Fibroblast of peridontal ligament (primary cell): Measurements from ENCODE around the gene HSPA1A.
"Not testable (repeated sequence)": the region's sequence is repeated elsewhere in the genome, so short reads cannot be mapped to it uniquely, and the experiment has no call there.

Experiments
- DNase-seq: peaks from one replicate; pipeline ENCODE4 v3.0.0-alpha.2; 2010; ENCODE audit errors: extremely low read depth

Gene HSPA1A

DNA sequence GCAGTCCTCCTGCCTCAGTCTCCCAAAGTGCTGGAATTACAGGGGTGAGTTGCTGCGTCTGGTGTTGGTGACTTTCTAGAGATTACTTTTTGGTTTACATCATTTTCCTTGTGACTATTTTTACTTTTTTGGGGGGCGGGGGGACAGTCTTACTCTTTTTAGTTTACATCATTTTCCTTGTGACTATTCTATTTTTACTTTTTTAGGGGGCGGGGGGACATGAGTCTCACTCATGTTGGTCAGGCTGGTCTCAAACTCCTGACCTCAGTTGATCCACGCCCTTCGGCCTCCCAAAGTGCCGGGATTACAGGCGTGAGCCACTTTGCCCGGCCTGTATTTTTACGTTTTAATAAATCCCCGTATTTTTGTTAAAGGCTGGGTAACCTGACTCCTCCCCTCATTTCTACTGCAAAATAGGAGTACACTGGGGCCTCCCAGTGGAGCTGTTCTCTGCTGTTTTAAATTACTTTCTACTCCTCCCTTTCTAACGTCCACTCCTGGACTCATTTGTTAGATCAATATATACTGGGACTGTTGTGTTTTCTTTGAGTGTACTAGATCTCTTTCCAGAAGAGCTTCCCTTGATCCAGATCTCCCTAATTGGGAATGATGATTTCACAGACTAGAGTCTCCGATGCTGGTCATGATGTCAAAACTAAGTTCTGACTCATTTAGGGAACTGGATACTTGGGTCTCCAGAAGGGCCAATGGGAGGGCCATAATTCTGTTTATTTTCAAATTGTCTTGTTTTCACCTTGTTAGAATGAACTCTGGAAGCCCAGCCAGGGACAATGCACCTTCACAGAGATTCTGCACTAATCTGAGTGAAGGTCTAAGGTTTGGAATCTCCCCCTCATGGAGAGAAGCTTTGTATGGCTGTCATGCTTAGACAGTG, 21.4 kb downstream of the HSPA1A start:
- peak; percentile 71 for DNase-seq

DNA sequence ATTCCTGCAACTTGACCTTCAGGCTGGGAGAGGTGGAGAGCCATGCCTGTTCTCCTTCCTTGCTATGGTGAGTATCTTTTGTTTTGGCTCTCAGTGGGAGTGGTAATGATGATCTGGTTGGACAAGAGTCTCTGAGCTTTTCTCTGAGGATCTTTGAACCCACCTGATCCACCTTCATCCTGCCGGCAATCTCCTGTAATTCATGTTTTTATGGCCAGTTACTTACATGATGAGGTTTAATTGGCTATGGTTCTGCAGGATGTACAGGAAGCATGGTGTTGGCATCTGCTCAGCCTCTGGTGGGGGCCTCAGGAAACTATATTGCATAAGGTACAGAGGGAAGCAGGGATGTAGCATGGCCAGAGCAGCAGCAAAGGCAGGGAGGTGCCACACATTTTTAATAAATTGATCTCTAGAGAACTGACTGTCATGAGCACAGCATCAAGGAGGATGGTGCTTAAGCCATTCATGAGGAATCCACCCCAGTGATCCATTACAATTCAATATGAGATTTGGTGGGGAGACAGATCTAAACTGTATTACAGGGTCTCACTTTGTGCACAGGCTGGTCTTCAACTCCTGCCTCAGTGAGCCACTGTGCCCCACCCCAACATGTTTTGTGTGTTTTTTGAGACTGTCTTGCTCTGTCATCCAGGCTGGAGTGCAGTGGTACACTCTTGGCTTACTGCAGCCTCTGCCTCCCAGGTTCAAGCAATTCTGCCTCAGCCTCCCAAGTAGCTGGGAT, 22.2 kb downstream of the HSPA1A start:
- no peak for DNase-seq

DNA sequence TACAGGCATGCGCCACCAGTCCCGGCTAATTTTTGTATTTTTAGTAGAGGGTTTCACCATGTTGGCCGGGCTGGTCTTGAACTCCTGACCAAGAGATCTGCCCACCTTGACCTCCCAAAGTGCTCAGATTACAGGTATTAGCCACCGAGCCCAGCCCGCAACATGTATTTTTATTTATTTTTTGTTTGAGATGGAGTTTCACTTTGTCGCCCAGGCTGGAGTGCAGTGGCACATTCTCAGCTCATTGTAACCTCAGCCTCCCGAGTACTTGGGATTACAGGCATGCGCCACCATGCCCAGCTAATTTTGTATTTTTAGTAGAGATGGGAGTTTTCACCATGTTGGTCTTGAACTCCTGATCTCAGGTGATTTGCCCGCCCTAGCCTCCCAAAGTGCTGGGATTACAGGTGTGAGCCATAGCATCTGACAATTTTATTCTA, 22.8 kb downstream of the HSPA1A start:
- not testable (repeated sequence) for DNase-seq

DNA sequence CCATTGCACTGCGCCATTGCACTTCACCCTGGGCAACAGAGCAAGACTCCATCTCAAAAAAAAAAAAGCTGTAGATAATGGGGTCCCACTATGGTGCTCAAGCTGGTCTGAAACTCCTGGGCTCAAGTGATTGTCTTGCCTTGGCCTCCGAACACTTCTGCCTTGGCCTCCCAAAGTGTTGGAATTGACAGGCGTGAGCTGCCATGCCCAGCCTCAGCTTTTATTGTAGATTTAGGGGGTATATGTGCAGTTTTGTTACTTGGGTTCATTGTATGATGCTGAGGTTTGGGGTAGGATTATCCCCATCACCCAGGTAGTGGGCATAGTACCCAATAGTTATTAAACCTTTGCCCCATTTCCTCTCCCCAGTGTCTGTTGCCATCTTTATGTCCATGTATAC, 23.6 kb downstream of the HSPA1A start:
- no peak for DNase-seq

DNA sequence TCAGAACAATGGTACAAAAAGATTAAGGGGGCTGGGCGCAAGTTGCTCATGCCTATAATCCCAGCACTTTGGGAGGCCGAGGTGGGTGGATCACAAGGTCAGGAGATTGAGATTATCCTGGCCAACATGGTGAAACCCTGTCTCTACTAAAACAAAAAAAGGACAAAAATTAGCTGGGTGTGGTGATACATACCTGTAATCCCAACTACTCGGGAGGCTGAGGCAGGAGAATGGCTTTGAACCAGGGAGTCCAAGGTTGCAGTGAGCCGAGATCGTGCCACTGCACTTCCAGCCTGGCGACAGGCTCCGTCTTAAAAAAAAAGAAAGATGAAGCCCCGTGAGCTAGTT, 24.4 kb downstream of the HSPA1A start:
- DNase-seq = not testable (repeated sequence)

DNA sequence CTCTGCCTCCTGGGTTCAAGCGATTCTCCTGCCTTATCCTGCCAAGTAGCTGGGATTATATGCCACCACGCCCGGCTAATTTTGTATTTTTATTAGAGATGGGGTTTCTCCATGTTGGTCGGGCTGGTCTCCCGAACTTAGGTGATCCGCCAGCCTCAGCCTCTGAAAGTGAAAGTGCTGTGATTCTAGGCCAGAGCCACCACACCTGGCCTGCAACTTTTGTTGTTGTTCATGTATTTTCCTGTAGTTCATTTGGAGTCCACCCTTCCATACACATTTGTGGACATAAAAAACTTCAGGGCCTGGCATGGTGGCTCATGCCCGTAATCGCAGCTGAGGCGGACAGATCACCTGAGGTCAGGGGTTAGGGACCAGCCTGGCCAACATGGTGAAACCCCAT, 26.7 kb downstream of the HSPA1A start:
- DNase-seq = no peak

DNA sequence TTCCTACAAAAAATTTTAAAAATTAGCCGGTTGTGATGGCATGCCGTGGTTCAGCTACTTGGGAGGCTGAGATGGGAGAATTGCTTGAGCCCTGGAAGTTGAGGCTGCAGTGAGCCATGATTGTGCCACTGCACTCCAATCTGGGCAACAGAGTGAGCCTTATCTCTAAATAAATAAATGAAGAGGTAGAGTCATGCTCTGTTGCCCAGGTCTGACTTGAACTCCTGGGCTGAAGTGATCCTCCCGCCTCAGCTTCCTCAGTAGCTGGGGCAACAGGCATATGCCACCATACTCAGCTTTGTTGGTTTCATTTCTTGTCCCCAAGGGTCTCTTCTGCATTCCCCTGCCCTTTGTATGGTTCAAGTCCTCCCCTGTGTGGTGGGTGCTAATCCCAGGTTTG, 29.2 kb downstream of the HSPA1A start:
- no peak for DNase-seq

DNA sequence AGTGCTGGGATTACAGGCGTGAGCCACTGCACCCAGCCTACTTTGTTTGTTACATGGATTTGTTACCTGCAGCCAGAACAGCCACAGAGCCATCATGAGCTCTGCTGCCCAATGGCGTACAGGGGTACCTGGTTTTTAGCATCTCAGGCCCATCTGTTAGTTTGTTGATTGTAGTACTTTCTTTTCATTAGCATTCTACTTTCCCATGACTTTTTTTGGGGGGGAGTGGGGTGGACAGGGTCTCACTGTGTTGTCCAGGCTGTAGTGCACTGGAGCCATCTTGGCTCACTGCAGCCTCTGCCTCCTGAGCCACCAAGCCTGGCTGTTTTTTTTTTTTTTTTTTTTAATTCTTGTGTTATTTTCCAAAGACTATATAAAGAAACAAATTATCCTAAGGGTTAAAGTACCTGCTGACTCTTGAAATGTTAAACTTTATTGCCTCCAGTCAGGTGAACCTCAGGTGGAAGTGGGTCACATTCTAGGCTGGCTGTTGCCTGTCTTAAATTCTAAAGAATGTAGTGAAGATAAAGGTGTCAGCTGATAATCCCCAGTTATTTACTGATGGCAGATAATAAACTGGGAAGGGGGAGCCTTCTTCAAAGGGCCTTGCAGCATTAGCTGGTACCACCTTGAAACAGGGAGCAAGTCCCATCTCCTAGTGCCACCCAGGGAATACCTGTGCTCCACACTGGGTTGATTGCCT, 32.1 kb downstream of the HSPA1A start:
- no peak for DNase-seq

DNA sequence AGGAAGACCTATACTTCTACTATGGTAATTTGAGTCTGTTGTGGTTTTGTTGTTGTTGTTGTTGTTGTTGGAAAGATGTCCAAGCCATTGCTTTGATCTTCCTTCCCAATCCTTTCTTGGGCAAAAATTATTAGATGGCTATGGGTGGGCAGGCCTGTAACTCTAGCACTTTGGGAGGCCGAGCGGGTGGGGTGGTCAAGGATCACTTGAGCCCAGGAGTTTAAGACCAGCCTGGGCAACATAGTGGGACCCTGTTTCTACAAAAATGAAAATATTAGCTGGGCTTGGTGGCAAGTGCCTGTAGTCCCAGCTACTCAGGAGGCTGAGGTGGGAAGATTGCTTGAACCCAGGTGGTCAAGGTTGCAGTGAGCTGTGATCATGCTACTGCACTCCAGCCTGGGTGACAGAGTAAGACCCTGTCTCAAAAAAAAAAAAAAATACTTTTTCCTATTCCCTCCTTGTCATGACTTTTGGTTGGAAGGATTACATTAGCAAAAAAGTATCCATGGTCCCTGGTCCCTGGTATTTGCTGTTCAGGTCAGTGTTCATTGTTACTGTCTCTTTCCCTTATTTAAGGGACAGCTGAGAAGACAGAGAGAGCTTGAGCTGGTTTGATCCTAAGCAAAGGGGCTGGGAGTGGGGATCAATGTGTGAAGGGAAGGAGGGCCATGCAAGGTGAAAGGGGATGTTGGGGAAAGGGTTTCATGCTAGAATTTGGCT, 35.6 kb downstream of the HSPA1A start:
- no peak for DNase-seq

DNA sequence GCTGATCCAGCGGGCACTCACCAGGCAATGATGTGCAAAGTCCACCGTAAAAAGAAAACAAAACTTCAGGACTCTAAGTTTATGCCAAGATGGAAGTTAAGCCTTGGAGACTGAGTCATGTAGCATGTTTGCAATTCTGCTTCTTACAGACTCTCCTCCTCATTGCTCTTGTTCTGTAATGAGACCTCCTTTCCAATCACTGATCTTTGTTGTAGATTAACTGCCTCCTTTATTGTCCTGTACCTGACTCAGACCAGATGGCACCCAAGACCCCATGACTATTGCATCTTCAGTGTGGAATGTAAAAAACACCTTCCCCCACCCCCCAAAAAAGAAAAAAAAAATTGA, 36.1 kb downstream of the HSPA1A start:
- peak; percentile 45 for DNase-seq

DNA sequence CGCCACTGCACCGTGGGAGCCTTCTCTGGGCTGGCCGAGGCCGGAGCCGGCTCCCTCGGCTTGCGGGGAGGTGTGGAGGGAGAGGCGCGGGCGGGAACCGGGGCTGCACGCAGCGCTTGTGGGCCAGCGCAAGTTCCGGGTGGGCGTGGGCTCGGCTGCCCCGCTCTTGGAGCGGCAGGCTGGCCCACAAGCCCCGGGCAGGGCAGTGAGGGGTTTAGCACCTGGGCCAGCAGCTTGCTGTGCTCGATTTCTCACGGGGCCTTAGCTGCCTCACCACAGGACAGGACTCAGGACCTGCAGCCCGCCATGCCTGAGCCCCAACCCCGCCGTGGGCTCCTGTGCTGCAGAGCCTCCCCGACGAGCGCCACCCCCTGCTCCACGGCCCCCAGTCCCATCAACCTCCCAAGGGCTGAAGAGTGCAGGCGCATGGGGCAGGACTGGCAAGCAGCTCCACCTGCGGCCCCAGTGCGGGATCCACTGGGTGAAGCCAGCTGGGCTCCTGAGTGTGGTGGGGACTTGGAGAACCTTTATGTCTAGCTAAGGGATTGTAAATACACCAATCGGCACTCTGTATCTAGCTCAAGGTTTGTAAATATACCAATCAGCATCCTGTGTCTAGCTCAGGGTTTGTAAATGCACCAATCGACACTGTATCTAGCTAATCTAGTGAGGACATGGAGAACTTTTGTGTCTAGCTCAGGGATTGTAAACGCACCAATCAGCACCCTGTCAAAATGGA, 36.8 kb downstream of the HSPA1A start:
- DNase-seq = not testable (repeated sequence)

DNA sequence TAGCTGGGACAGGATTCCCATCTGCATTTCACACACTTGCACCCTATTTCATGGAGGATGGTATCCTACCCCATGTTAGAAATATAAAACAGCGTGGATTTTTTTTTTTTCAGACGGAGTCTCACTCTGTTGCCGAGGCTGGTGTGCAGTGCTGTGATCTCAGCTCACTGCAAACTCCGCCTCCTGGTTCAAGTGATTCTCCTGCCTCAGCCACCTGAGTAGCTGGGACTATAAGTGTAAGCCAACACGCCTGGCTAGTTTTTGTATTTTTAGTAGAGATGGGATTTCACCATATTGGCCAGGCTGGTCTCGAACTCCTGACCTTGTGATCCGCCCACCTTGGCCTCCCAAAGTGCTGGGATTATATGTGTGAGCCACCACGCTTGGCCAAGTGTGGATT, 42.4 kb downstream of the HSPA1A start:
- DNase-seq = not testable (repeated sequence)

DNA sequence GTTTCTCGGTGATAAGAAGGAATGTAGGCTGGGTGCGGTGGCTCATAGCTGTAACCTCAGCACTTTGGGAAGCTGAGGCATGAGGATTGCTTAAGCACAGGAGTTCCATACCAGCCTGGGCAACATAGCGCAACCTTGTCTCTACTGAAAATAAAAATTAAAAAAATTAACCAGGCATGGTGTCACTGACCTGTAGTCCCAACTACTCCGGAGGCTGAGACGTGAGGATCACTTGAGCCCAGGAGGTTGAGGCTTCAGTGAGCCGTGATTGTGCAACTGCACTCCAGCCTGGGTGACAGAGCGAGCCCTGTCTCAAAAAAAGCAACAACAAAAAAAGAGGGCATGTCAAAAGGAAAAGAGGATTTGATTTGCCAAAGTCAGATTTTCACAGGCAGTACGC, 43.4 kb downstream of the HSPA1A start:
- DNase-seq = no peak

DNA sequence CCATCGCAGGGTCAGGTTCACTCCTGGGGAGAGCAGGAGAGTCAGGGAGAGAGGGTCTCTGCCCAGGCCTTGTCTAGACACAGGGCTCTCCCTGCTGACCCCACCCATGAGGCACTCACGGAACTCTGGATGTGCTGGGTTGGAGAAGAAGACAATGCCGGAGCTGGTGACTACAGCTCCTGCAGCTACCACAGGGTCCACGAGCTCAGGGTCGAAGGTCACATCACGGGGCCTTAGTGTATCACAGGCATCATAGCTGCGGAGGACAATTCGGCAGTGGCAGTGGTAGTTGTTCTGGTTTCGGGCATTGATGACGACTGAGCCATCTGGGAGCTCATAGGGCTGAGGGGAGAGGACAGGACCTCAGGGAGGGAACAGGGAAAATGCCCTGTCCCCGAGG, 44.6 kb downstream of the HSPA1A start:
- DNase-seq = no peak

DNA sequence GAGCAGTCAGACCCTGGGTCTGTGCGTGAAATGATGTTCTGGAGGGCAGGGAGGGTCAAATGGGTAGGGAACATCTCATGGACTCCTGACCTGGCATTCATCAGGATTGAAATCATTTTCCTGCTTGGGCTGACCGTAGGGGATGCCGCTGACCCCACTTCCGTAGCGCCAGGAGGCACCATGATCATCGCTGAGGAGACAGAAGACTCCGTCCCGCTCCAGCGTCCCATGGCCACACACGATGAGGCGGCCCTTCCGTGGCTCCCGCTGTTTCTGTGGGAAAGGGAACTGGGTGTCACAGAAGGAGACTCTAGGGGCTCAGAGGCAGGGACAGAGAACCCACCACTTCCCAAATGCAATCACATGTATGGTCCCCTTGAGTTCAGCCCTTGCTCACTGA, 45.0 kb downstream of the HSPA1A start:
- no peak for DNase-seq

DNA sequence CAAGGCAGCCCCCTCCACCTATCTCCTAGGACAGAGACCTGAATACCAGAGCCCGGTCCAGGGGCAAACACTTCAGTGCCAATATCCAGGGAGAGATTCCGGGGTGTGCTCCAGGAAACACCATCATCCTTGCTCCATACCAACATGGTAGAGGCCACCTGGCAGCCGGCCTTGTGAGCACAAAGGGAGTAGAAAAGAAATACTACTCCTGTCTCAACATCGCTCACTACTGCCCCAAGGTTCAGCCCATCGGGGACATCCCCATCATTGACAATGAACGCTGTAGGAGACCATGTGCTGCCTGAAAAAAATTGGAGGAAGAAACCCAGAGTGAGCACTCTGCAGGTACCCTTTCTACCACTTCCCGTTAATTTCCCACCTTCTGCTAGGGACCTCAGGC, 45.8 kb downstream of the HSPA1A start:
- DNase-seq = no peak

DNA sequence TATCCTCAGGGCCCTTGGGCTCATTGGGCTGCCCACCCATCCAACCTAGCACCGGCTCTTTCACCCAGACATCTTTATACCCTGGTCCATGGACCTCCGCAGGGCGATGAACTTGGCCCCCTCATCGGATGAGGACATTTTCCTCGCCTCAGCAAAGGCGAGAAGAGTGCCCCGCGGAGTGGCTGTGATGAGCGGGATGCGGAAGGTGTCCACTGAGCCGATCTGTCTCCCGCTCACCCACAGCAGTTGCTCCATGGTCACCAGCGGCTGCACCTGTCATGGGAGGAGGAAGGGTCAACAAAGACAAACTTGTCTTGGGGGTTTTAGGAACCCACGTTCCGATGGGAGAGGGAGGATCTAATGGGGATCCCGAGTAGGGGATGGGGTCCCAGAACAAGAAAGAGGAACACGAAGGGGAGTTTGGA, 46.6 kb downstream of the HSPA1A start:
- DNase-seq = no peak

DNA sequence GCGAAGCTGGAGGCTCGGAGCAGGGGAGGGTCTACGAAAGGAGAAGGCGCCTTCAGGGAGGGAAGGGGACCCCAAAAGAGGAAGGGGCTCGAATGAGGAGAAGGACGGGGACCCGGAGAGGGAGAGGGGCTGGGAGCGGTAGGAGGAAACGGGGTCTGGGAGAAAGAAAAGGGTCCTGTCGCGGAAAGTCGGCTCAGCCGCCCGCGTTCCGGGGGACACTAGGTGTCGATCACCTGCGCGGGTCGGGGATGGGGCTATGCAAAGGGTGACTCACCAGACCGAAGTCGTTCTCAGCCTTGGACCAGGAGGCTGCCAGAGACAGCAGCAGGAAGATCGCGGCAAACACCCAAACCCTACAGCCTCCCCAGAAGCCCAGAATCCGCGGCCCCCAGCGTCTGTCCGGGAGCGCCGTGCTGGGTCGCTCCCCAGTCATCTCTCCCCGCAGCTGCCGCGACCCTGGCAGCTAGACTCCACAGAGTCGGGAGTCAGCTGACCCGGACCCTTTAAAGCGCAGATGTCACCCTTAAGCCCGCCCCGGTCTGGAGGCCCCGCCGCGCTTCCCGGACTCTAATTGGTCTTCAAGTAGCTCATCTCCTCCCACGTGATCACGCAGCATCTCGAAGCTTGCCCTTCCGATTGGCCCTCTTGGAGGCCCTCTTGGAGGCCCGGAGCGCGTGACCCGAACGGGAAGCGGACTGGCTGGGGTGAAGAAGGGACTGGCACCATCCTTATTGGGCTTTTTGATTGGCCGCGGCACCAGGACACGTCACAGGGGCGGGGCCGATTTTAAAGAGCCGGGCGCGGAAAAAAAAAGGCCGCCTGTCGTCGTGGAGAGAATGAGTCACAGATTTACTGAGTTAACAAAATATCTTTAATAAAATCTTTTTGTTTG, 47.2 kb downstream of the HSPA1A start, which contains the start of gene NEU1:
Gene NEU1 (minus strand): TSS at position 478 of the 892 bp plus-strand sequence. CDS start 45 bp downstream, at position 433.
- peak; percentile 100 for DNase-seq

DNA sequence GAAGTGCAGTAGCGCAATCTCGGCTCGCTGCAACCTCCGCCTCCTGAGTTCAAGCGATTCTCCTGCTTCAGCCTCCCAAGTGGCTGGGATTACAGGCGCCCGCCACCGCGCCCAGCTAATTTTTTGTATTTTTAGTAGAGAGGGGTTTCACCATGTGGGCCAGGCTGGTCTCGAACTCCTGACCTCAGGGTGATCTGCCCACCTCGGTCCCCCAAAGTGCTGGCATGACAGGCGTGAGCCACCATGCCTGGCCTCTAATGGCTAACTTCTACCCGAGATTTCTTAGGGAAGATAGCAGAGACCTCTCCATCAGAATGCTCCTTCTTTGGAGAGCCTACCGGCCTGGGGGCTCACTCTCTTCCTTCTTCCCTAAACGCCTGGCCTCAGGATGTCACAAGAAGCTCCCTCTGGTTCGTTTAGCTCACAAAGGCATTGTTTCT, 48.8 kb downstream of the HSPA1A start:
- not testable (repeated sequence) for DNase-seq

DNA sequence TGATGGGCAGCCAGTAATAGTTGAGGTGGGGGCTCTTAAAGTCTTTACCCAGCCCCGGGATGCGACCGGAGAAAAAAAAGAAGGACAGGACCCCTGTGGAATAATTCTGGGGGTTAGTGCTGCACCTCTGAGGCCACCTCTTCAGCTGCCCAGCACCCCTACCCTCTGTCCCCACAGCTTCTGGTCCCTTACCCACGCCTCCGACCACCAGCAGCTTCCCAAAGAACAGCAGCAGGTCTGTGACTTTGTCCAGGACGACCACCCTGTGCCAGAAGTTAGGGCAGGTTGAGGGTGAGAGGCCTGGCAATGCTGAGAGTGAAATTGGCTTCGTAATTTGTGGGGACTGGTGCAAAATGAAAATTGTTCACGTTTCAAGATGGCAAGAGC, 49.5 kb downstream of the HSPA1A start:
- DNase-seq = no peak
